GM12878 (cell line): Measurements from ENCODE around the gene TTC38. TPM values are rescaled to one million over a fixed set of nuclear protein-coding genes. Genes with fewer than 3 reads are reported as not detected.

Experiments
- ATAC-seq: fragments of 200-7000 bp; cut with Tn5 transposase; 3 replicates; pipeline ENCODE4 v1.9.1; 2020; ENCODE audit warnings: mild to moderate bottlenecking, moderate library complexity
- BruUV-seq: library from RNA; stranded (reverse); fragments of 400-500 nt; replicated peaks from 2 replicates; lab custom pipeline; 2021; lab: Mats Ljungman, UMichigan
- CTCF ChIA-PET: fragments of 300-600 bp; sonication (Branson Sonifier 250); formaldehyde crosslinking; extraction: SDS; loops from one replicate; lab custom pipeline; 2021; ENCODE audit warnings: inconsistent platforms; lab: Yijun Ruan, JAX
- POLR2A ChIA-PET: fragments of 350-600 bp; formaldehyde crosslinking; extraction: SDS; loops from one replicate; lab custom pipeline; 2021; ENCODE audit warnings: inconsistent platforms; lab: Charles Lee
- RAD21 ChIA-PET: fragments of 300-600 bp; sonication (Branson Sonifier 250); formaldehyde crosslinking; loops from one replicate; lab custom pipeline; 2023; ENCODE audit warnings: antibody characterized with exemption; ENCODE audit not compliant: unreplicated experiment; lab: Charles Lee
- SMC1A ChIA-PET: fragments of 300-600 bp; sonication (Branson Sonifier 250); formaldehyde crosslinking; loops from one replicate; lab custom pipeline; 2023; ENCODE audit not compliant: unreplicated experiment, uncharacterized antibody; lab: Charles Lee
- DNase-seq: peaks from one replicate; pipeline ENCODE4 v3.0.0-alpha.2; 2011; ENCODE audit warnings: low read depth, low spot score
- FAIRE-seq: peaks from 3 replicates; lab custom pipeline; 2011; peaks lifted over from hg19 to GRCh38; lab: Jason Lieb, UNC
- H2AFZ ChIP-seq: 2 replicates; pipeline ENCODE4 v1.6.0; 2011; ENCODE audit warnings: low read depth, low read length, control low read depth; ENCODE audit not compliant: control insufficient read depth
- H3K27ac ChIP-seq: 2 replicates; pipeline ENCODE4 v1.5.1; 2011; ENCODE audit warnings: control low read depth; ENCODE audit not compliant: control insufficient read depth, insufficient read depth
- H3K27me3 ChIP-seq, 2 experiments: replicated peaks in 1 of 2; 2 replicates each; pipeline versions ENCODE4 v1.6.0 to v1.6.1; 2011; ENCODE audit warnings: low read length in 1 of 2; ENCODE audit not compliant: control insufficient read depth in 2 of 2, insufficient read depth in 2 of 2
- H3K36me3 ChIP-seq, 2 experiments: 2 replicates each; pipeline ENCODE4 v1.5.1; 2011; ENCODE audit warnings: low read length in 1 of 2; ENCODE audit not compliant: control insufficient read depth in 2 of 2, insufficient read depth in 2 of 2
- H3K4me1 ChIP-seq: 2 replicates; pipeline ENCODE4 v1.6.1; 2011; ENCODE audit warnings: mild to moderate bottlenecking, low read length, moderate library complexity, mixed read lengths; ENCODE audit not compliant: control insufficient read depth, insufficient read depth
- H3K4me2 ChIP-seq: 2 replicates; pipeline ENCODE4 v1.6.0; 2011; ENCODE audit warnings: control low read depth; ENCODE audit not compliant: control insufficient read depth, insufficient read depth
- H3K4me3 ChIP-seq: fragments of 200-600 bp; sonication (generic); 2 replicates; pipeline ENCODE4 v1.5.1; 2016
- H3K79me2 ChIP-seq: 2 replicates; pipeline ENCODE4 v1.6.0; 2011; ENCODE audit warnings: low read length; ENCODE audit not compliant: control insufficient read depth, insufficient read depth
- H3K9ac ChIP-seq: 2 replicates; pipeline ENCODE4 v1.8.0; 2011; ENCODE audit warnings: low read length, control low read depth, mixed read lengths; ENCODE audit not compliant: control insufficient read depth, insufficient read depth
- H3K9me3 ChIP-seq: replicated peaks from 3 replicates; pipeline ENCODE4 v1.5.1; 2011; ENCODE audit warnings: mild to moderate bottlenecking, low read length; ENCODE audit not compliant: control insufficient read depth, insufficient read depth
- H4K20me1 ChIP-seq: 2 replicates; pipeline ENCODE4 v1.6.0; 2011; ENCODE audit not compliant: control insufficient read depth, insufficient read depth
- CUX1 ChIP-seq: IDR thresholded peaks from 2 replicates; pipeline ENCODE4 v1.6.1; 2012; ENCODE audit warnings: improper control_type of control experiment, low read depth, low read length; ENCODE audit not compliant: insufficient replicate concordance
- DPF2 ChIP-seq: fragments of 450-650 bp; IDR thresholded peaks from 2 replicates; pipeline ENCODE4 v1.6.1; 2017; ENCODE audit warnings: mild to moderate bottlenecking
- EZH2 ChIP-seq: IDR thresholded peaks from 2 replicates; pipeline ENCODE4 v1.6.1; 2012; ENCODE audit warnings: low read depth, mild to moderate bottlenecking, control low read depth, inconsistent platforms, low read length, borderline replicate concordance; ENCODE audit not compliant: control insufficient read depth
- PAX5 ChIP-seq: IDR thresholded peaks from 2 replicates; pipeline ENCODE4 v1.6.1; 2011; ENCODE audit warnings: low read depth, low read length, borderline replicate concordance
- PKNOX1 ChIP-seq: fragments of 450-650 bp; IDR thresholded peaks from 2 replicates; pipeline ENCODE4 v1.6.1; 2016; ENCODE audit warnings: mild to moderate bottlenecking
- RB1 ChIP-seq: fragments of 450-650 bp; formaldehyde crosslinking; IDR thresholded peaks from 2 replicates; pipeline ENCODE4 v1.6.1; 2017; ENCODE audit warnings: mild to moderate bottlenecking, borderline replicate concordance
- SMARCA5 ChIP-seq: fragments of 450-650 bp; IDR thresholded peaks from 2 replicates; pipeline ENCODE4 v1.6.1; 2017; ENCODE audit warnings: mild to moderate bottlenecking
- SPI1 ChIP-seq: IDR thresholded peaks from 2 replicates; pipeline ENCODE4 v1.6.1; 2011; ENCODE audit warnings: low read depth, mild to moderate bottlenecking, low read length, moderate library complexity, borderline replicate concordance; ENCODE audit not compliant: insufficient read depth
- SRF ChIP-seq, 2 experiments: IDR thresholded peaks; 2 replicates each; pipeline ENCODE4 v1.6.1; 2011; ENCODE audit warnings: low read depth in 2 of 2, low read length in 2 of 2, mild to moderate bottlenecking in 1 of 2, moderate library complexity in 1 of 2
- YY1 ChIP-seq: IDR thresholded peaks from 2 replicates; pipeline ENCODE4 v1.6.1; 2011; ENCODE audit warnings: low read depth, mild to moderate bottlenecking, low read length
- ZSCAN29 ChIP-seq: fragments of 450-650 bp; IDR thresholded peaks from 2 replicates; pipeline ENCODE4 v1.6.1; 2017; ENCODE audit warnings: mild to moderate bottlenecking, moderate library complexity
- WGBS: methylation state at CpG from one replicate; pipeline ENCODE4 v1.1.6; 2016; ENCODE audit warnings: low lambda C conversion rate; ENCODE audit not compliant: insufficient replicate concordance, insufficient coverage; ENCODE audit errors: missing lambda C conversion rate; 5-methylcytosine and 5-hydroxymethylcytosine counted together
- in situ Hi-C: fragments of 300-500 bp; cut with MboI; formaldehyde crosslinking; loops from 9 replicates; pipeline ENCODE4 v1.14.3; 2018; ENCODE audit warnings: mixed read lengths
- intact Hi-C: fragments of 100-400 bp; cut with micrococcal nuclease; formaldehyde crosslinking; loops from one replicate; pipeline ENCODE4 v1.14.2; 2022; ENCODE audit not compliant: unreplicated experiment
- polyA plus RNA-seq, 11 experiments: library from polyadenylated mRNA; depleted of rRNA in 4 of 11; unstranded in 6 of 11; stranded (reverse) in 5 of 11; fragments of >200 nt; fragmentation: Nextera tagmentation in 4 of 11; fragmentation: Illumina TruSeq in 1 of 11; extraction: Ambion mirVana in 4 of 11; extraction: Trizol in 1 of 11; gene quantifications; 1 replicate in 1 of 11; 2 replicates in 10 of 11; pipeline versions ENCODE4 v1.2.1 to v1.2.3, GENCODE V29; 2011 to 2016; ENCODE audit warnings: inconsistent platforms in 2 of 11, missing spikeins in 2 of 11, low read depth in 1 of 11
- total RNA-seq, 4 experiments: library from RNA; depleted of rRNA in 3 of 4; stranded (reverse); fragments of >200 nt in 3 of 4; fragmentation: Illumina TruSeq in 1 of 4; extraction: Trizol in 1 of 4; gene quantifications; 2 replicates each; pipeline versions ENCODE4 v1.2.1 to v1.2.3, GENCODE V29; 2013 to 2021
- TF ChIP-seq, protein P1 (sequence below): fragments of 450-650 bp; IDR thresholded peaks from 2 replicates; pipeline ENCODE4 v1.6.1; 2017; ENCODE audit warnings: mild to moderate bottlenecking, moderate library complexity

TTC38 gene
- total and polyA plus RNA-seq, 10 of the 15 experiments (the other 5 are each of a cell fraction or from before 2014, with no cell fraction given) = 0.58 to 39.9 (median 13.0) TPM

DNA sequence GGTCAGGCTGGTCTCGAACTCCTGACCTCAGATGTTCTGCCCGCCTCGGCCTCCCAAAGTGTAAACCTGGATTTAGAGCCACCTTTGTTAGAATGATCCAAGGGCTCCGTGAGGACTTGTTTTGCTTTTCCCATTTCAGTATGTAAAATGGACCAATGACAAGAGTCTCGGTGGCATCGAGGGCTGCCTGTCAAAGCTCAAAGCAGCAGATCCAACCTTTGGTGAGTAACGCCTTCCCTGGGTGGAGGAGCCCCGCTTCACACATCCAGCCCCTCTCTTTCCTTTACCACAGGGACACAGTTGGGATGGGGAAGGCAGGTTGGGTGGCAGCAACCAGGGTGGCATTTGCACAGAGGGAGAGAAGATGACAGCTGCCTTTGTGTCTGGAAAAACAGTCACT lies 4.4 kb downstream of the TTC38 start (continued):
- TF ChIP-seq SPI1 = no peak
- TF ChIP-seq EZH2 = no peak
- TF ChIP-seq, all 136 proteins: peak for 0

GRCh38 chr22:46272762-46273431 lies 5.1 kb downstream of the TTC38 start:
- H3K27me3 ChIP-seq = no peaks in the 10 kb centered on the region
- WGBS = 92% methylated on average over 12 of the region's 12 CpGs
- TF ChIP-seq PKNOX1 (no peak), YY1 (no peak), SRF (IDR thresholded peaks at IDR 0.05; ENCODE audit: low read depth in 2 of 2, low read length in 2 of 2) (no peak), CUX1 (no peak), RB1 (no peak), DPF2 (no peak), ZSCAN29 (no peak), SMARCA5 (no peak), PAX5 (no peak)
- TF ChIP-seq, protein P1, sequence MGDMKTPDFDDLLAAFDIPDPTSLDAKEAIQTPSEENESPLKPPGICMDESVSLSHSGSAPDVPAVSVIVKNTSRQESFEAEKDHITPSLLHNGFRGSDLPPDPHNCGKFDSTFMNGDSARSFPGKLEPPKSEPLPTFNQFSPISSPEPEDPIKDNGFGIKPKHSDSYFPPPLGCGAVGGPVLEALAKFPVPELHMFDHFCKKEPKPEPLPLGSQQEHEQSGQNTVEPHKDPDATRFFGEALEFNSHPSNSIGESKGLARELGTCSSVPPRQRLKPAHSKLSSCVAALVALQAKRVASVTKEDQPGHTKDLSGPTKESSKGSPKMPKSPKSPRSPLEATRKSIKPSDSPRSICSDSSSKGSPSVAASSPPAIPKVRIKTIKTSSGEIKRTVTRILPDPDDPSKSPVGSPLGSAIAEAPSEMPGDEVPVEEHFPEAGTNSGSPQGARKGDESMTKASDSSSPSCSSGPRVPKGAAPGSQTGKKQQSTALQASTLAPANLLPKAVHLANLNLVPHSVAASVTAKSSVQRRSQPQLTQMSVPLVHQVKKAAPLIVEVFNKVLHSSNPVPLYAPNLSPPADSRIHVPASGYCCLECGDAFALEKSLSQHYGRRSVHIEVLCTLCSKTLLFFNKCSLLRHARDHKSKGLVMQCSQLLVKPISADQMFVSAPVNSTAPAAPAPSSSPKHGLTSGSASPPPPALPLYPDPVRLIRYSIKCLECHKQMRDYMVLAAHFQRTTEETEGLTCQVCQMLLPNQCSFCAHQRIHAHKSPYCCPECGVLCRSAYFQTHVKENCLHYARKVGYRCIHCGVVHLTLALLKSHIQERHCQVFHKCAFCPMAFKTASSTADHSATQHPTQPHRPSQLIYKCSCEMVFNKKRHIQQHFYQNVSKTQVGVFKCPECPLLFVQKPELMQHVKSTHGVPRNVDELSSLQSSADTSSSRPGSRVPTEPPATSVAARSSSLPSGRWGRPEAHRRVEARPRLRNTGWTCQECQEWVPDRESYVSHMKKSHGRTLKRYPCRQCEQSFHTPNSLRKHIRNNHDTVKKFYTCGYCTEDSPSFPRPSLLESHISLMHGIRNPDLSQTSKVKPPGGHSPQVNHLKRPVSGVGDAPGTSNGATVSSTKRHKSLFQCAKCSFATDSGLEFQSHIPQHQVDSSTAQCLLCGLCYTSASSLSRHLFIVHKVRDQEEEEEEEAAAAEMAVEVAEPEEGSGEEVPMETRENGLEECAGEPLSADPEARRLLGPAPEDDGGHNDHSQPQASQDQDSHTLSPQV = no peak
- intact Hi-C loops = no loop called here
- in situ Hi-C loops = no loop called here
- H2AFZ ChIP-seq = no peak overlapping the region
- ChIA-PET CTCF (no interaction called here), SMC1A (no interaction called here), POLR2A (no interaction called here), RAD21 (no interaction called here)
- ATAC-seq (no peak), FAIRE-seq (no peak), DNase-seq (no peak)
- peaks cover 0 to 5% of the 10 kb centered on the region in 2 experiments; a peak in 3 of 4 replicates for H3K36me3 ChIP-seq
- no peak overlapping the region for H3K4me3 ChIP-seq
- H3K9ac ChIP-seq = no peak overlapping the region
- H3K4me2 ChIP-seq = no peak overlapping the region
- no peaks in the 10 kb centered on the region for H4K20me1 ChIP-seq
- no TSS peak for BruUV-seq
- peaks cover 3% of the 10 kb centered on the region; the same call in 1 of the 2 replicates for H3K79me2 ChIP-seq
- peaks cover 5% of the 10 kb centered on the region for H3K4me1 ChIP-seq
- no peak overlapping the region for H3K27ac ChIP-seq
- H3K9me3 ChIP-seq = peaks cover 2% of the 10 kb centered on the region; the same call in 2 of the 3 replicates
